WTC11 (cell line): ENCODE results near the gene SWAP70.

ENCODE experiments used
- ATF1 ChIP-seq: sonication (generic); formaldehyde crosslinking; IDR thresholded peaks from 2 replicates; pipeline ENCODE4 v1.8.1; 2023; ENCODE audit warnings: mild to moderate bottlenecking, moderate library complexity, missing genetic modification reagents
- CTCF ChIP-seq: fragments of 200-600 bp; IDR thresholded peaks from 2 replicates; pipeline ENCODE4 v1.8.0; 2022; ENCODE audit warnings: antibody characterized with exemption
- ESRRA ChIP-seq: sonication (generic); formaldehyde crosslinking; IDR thresholded peaks from 2 replicates; pipeline ENCODE4 v1.8.1; 2022; ENCODE audit warnings: mild to moderate bottlenecking, missing genetic modification reagents, borderline replicate concordance
- IRF1 ChIP-seq: sonication (generic); formaldehyde crosslinking; IDR thresholded peaks from 2 replicates; pipeline ENCODE4 v1.8.0; 2023; ENCODE audit warnings: missing genetic modification reagents
- MAX ChIP-seq: sonication (generic); formaldehyde crosslinking; IDR thresholded peaks from 2 replicates; pipeline ENCODE4 v1.8.0; 2022; ENCODE audit warnings: mild to moderate bottlenecking, missing genetic modification reagents
- MXD4 ChIP-seq: fragments of 250-450 bp; sonication (Bioruptor Pico); IDR thresholded peaks from 2 replicates; pipeline ENCODE4 v1.8.0; 2021; ENCODE audit warnings: mild to moderate bottlenecking, moderate library complexity, borderline replicate concordance
- SP1 ChIP-seq: sonication (generic); formaldehyde crosslinking; conservative IDR thresholded peaks from 2 replicates; pipeline ENCODE4 v1.8.1; 2022; ENCODE audit warnings: missing genetic modification reagents
- TEAD4 ChIP-seq: sonication (generic); formaldehyde crosslinking; IDR thresholded peaks from 2 replicates; pipeline ENCODE4 v1.8.0; 2022; ENCODE audit warnings: mild to moderate bottlenecking, missing genetic modification reagents
- USF1 ChIP-seq: sonication (generic); formaldehyde crosslinking; IDR thresholded peaks from 2 replicates; pipeline ENCODE4 v1.8.0; 2022; ENCODE audit warnings: mild to moderate bottlenecking, missing genetic modification reagents
- USF2 ChIP-seq: sonication (generic); formaldehyde crosslinking; IDR thresholded peaks from 2 replicates; pipeline ENCODE4 v1.8.1; 2023; ENCODE audit warnings: mild to moderate bottlenecking, missing genetic modification reagents, moderate library complexity
- ZNF121 ChIP-seq: sonication (generic); formaldehyde crosslinking; IDR thresholded peaks from 2 replicates; pipeline ENCODE4 v1.8.0; 2023; ENCODE audit warnings: missing genetic modification reagents

- TF ChIP-seq MAX (CRISPR knock-in tag) (no peak), USF2 (no peak), CTCF (no peak), IRF1 (CRISPR knock-in tag) (no peak), SP1 (CRISPR knock-in tag) (no peak), MXD4 (CRISPR knock-in tag) (no peak), ESRRA (CRISPR knock-in tag) (no peak), TEAD4 (no peak), USF1 (CRISPR knock-in tag) (no peak), ATF1 (CRISPR knock-in tag) (no peak), ZNF121 (CRISPR knock-in tag) (no peak)
Observed at GRCh38 chr11:9665749-9666148, 1.9 kb downstream of the SWAP70 start.
